Ascending aorta (tissue), 2 donors: ENCODE data around the gene ARL6. TPM values are rescaled to one million over a fixed set of nuclear protein-coding genes. Genes with fewer than 3 reads are reported as not detected.

Experiments
- DNase-seq, 2 donors: peaks; one replicate each; pipeline ENCODE4 v3.0.0-alpha.2; 2019; ENCODE audit warnings: low spot score in 2 of 2
- H3K27ac ChIP-seq, 2 donors: fragments of 200-600 bp; sonication (generic); one replicate each; pipeline ENCODE4 v1.5.1; 2016 to 2017; ENCODE audit warnings: mild to moderate bottlenecking in 1 of 2
- H3K27me3 ChIP-seq: fragments of 200-600 bp; sonication (generic); one replicate; pipeline ENCODE4 v1.5.1; 2017
- H3K36me3 ChIP-seq, 2 donors: fragments of 200-600 bp; sonication (generic); one replicate each; pipeline ENCODE4 v1.5.1; 2016
- H3K4me1 ChIP-seq, 2 donors: fragments of 200-600 bp; sonication (generic); one replicate each; pipeline ENCODE4 v1.5.1; 2016 to 2017; ENCODE audit warnings: mild to moderate bottlenecking in 1 of 2
- H3K4me3 ChIP-seq, 2 donors: fragments of 200-600 bp; sonication (generic); one replicate each; pipeline ENCODE4 v1.5.1; 2016 to 2017; ENCODE audit warnings: mild to moderate bottlenecking in 1 of 2
- H3K9me3 ChIP-seq, 2 donors: fragments of 200-600 bp; sonication (generic); one replicate each; pipeline ENCODE4 v1.5.1; 2016
- intact Hi-C: fragments of 100-400 bp; cut with DNase I; formaldehyde crosslinking; loops from one replicate; pipeline ENCODE4 v1.15.1; 2023
- total RNA-seq: library from RNA; depleted of rRNA; stranded (reverse); fragments of >200 nt; gene quantifications from one replicate; pipeline ENCODE4 v1.1.0, GENCODE V29; 2016
- TF ChIP-seq, protein P1 (sequence below), 3 experiments: fragments of 200-600 bp in 2 of 3; fragments of 450-650 bp in 1 of 3; sonication (generic) in 2 of 3; IDR thresholded peaks; one replicate each; pipeline ENCODE4 v1.5.1; 2016 to 2019; ENCODE audit warnings: antibody characterized with exemption in 3 of 3, mild to moderate bottlenecking in 1 of 3, moderate library complexity in 1 of 3

The ARL6 gene
- total RNA-seq, 1 donor from 2014 or later = 18.5 TPM

DNA sequence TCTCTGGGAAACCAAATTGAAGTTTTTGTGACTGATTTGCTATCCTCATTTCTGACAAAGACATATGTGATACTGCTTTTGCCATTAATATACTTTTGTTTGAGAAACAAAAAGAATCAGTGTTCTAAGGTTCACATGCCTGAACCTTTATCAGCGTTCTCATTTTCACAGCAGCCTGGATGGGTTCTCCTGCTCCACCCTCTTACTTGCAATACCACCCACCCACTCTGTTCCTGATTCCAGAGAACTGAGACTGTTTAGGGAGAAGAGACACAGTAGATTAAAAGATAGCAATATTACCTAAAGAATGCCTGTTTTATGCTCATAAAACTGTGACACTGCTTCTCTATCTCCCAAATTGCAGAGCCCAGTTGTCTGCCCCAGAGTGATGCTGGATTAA is 25.8 kb upstream of the ARL6 start:
- Histone ChIP-seq H3K4me3 (no peak overlapping the region), H3K27me3 (no peaks in the 10 kb centered on the region), H3K36me3 (no peaks in the 10 kb centered on the region), H3K4me1 (no peaks in the 10 kb centered on the region), H3K9me3 (no peaks in the 10 kb centered on the region), H3K27ac (no peak overlapping the region)
- no peak for DNase-seq
- TF ChIP-seq, protein P1, sequence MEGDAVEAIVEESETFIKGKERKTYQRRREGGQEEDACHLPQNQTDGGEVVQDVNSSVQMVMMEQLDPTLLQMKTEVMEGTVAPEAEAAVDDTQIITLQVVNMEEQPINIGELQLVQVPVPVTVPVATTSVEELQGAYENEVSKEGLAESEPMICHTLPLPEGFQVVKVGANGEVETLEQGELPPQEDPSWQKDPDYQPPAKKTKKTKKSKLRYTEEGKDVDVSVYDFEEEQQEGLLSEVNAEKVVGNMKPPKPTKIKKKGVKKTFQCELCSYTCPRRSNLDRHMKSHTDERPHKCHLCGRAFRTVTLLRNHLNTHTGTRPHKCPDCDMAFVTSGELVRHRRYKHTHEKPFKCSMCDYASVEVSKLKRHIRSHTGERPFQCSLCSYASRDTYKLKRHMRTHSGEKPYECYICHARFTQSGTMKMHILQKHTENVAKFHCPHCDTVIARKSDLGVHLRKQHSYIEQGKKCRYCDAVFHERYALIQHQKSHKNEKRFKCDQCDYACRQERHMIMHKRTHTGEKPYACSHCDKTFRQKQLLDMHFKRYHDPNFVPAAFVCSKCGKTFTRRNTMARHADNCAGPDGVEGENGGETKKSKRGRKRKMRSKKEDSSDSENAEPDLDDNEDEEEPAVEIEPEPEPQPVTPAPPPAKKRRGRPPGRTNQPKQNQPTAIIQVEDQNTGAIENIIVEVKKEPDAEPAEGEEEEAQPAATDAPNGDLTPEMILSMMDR (IDR thresholded peaks at IDR 0.05) = no peak
- intact Hi-C loops = no loop called here

- intact Hi-C loops = no loop called here
- no peak for DNase-seq
- no peaks in the 10 kb centered on the region for H3K4me1 ChIP-seq
- H3K36me3 ChIP-seq = no peaks in the 10 kb centered on the region
- H3K27ac ChIP-seq = no peak overlapping the region
- H3K9me3 ChIP-seq = no peaks in the 10 kb centered on the region
- no peak overlapping the region for H3K4me3 ChIP-seq
- H3K27me3 ChIP-seq = no peaks in the 10 kb centered on the region
- TF ChIP-seq, protein P1 (IDR thresholded peaks at IDR 0.05) = no peak
Measured at GRCh38 chr3:97742036-97742435, 22.5 kb upstream of the ARL6 start.

- intact Hi-C loops = no loop called here
- Histone ChIP-seq H3K4me1 (no peaks in the 10 kb centered on the region), H3K9me3 (no peaks in the 10 kb centered on the region), H3K36me3 (no peaks in the 10 kb centered on the region), H3K27me3 (no peaks in the 10 kb centered on the region), H3K27ac (no peak overlapping the region), H3K4me3 (no peak overlapping the region)
- no peak for DNase-seq
- TF ChIP-seq, protein P1 (IDR thresholded peaks at IDR 0.05) = no peak
Measured at GRCh38 chr3:97744289-97744688, 20.3 kb upstream of the ARL6 start.

GRCh38 chr3:97763586-97764406 is 762 bp upstream of the ARL6 start:
- intact Hi-C loops = loop anchor here (2.0 to 10.0 kb wide), 2 partner anchors 59 to 761 kb away; partner anchors contain the start of genes CLDND1 and CRYBG3
- TF ChIP-seq, protein P1 (IDR thresholded peaks at IDR 0.05) = no peak
- Histone ChIP-seq H3K4me1 (peaks cover 0 to 5% of the 10 kb centered on the region in 2 donors), H3K27me3 (no peaks in the 10 kb centered on the region), H3K4me3 (peak overlapping the region; percentile 72 to 86), H3K36me3 (no peaks in the 10 kb centered on the region), H3K27ac (peak overlapping the region; percentile 51 to 70), H3K9me3 (no peaks in the 10 kb centered on the region)
- no peak for DNase-seq

- TF ChIP-seq, protein P1 (IDR thresholded peaks at IDR 0.05) = no peak
- Histone ChIP-seq H3K4me3 (peak overlapping the region; percentile 72 to 86), H3K4me1 (peaks cover 0 to 5% of the 10 kb centered on the region in 2 donors), H3K36me3 (peaks cover 0 to 8% of the 10 kb centered on the region in 2 donors), H3K27ac (no peak overlapping the region), H3K9me3 (peaks cover 0 to under 1% of the 10 kb centered on the region in 2 donors), H3K27me3 (no peaks in the 10 kb centered on the region)
- intact Hi-C loops = loop anchor here (2.0 to 10.0 kb wide), 2 partner anchors 57 to 759 kb away; partner anchors contain the start of genes CLDND1 and CRYBG3
- no peak for DNase-seq
Measured at GRCh38 chr3:97765336-97765735, 778 bp downstream of the ARL6 start.
